SK-N-SH treated with all-trans-retinoic acid at 6 μM for 48 hours (cell line): ENCODE results near the gene PCDH8.

Experiments
- ATAC-seq: fragments of 200-7000 bp; cut with Tn5 transposase; 3 replicates; pipeline ENCODE4 v1.9.1; 2020; ENCODE audit warnings: mild to moderate bottlenecking, moderate library complexity
- ARNTL ChIP-seq: fragments of 450-650 bp; formaldehyde crosslinking; IDR thresholded peaks from 2 replicates; pipeline ENCODE4 v1.5.0; 2020; ENCODE audit warnings: low read depth, mild to moderate bottlenecking, moderate library complexity, borderline replicate concordance
- BACH2 ChIP-seq: fragments of 250-450 bp; sonication (Bioruptor Pico); IDR thresholded peaks from 2 replicates; pipeline ENCODE4 v1.9.0; 2021; ENCODE audit warnings: mild to moderate bottlenecking, borderline replicate concordance
- CSDC2 ChIP-seq: fragments of 250-450 bp; sonication (Bioruptor Pico); IDR thresholded peaks from 2 replicates; pipeline ENCODE4 v1.5.0; 2020; ENCODE audit warnings: mild to moderate bottlenecking, moderate library complexity
- ESRRG ChIP-seq: fragments of 250-450 bp; sonication (Bioruptor Pico); IDR thresholded peaks from 2 replicates; pipeline ENCODE4 v1.6.1; 2021; ENCODE audit warnings: mild to moderate bottlenecking
- GLIS3 ChIP-seq: fragments of 250-450 bp; sonication (Bioruptor Pico); IDR thresholded peaks from 2 replicates; pipeline ENCODE4 v1.5.0; 2020; ENCODE audit warnings: mild to moderate bottlenecking, moderate library complexity
- ISL1 ChIP-seq: fragments of 250-450 bp; sonication (Bioruptor Pico); IDR thresholded peaks from 2 replicates; pipeline ENCODE4 v2.1.2; 2022; ENCODE audit warnings: mild to moderate bottlenecking, moderate library complexity
- OSR1 ChIP-seq: fragments of 250-450 bp; sonication (Bioruptor Pico); IDR thresholded peaks from 2 replicates; pipeline ENCODE4 v1.8.0; 2022; ENCODE audit warnings: moderate library complexity, mild to moderate bottlenecking, inconsistent platforms
- PPARA ChIP-seq: fragments of 250-450 bp; sonication (Bioruptor Pico); IDR thresholded peaks from 2 replicates; pipeline ENCODE4 v1.5.0; 2020; ENCODE audit warnings: mild to moderate bottlenecking, borderline replicate concordance
- RARB ChIP-seq: fragments of 250-450 bp; sonication (Bioruptor Pico); IDR thresholded peaks from 2 replicates; pipeline ENCODE4 v1.8.0; 2021; ENCODE audit warnings: mild to moderate bottlenecking, moderate library complexity
- SNAI2 ChIP-seq: fragments of 250-450 bp; sonication (Bioruptor Pico); IDR thresholded peaks from 2 replicates; pipeline ENCODE4 v1.5.0; 2020; ENCODE audit warnings: mild to moderate bottlenecking, moderate library complexity
- TCF4 ChIP-seq: fragments of 250-450 bp; sonication (Bioruptor Pico); IDR thresholded peaks from 2 replicates; pipeline ENCODE4 v1.8.0; 2021; ENCODE audit warnings: mild to moderate bottlenecking, moderate library complexity, borderline replicate concordance
- TOX ChIP-seq: fragments of 250-450 bp; sonication (Bioruptor Pico); IDR thresholded peaks from 2 replicates; pipeline ENCODE4 v1.8.0; 2021; ENCODE audit warnings: mild to moderate bottlenecking, moderate library complexity, borderline replicate concordance
- ZC3H10 ChIP-seq: fragments of 250-450 bp; sonication (Bioruptor Pico); IDR thresholded peaks from 2 replicates; pipeline ENCODE4 v1.5.1; 2021; ENCODE audit warnings: mild to moderate bottlenecking, moderate library complexity
- ZFP3 ChIP-seq: fragments of 250-450 bp; sonication (Bioruptor Pico); IDR thresholded peaks from 2 replicates; pipeline ENCODE4 v1.5.0; 2020; ENCODE audit warnings: mild to moderate bottlenecking, moderate library complexity
- ZFP30 ChIP-seq: fragments of 450-650 bp; formaldehyde crosslinking; IDR thresholded peaks from 2 replicates; pipeline ENCODE4 v1.5.0; 2022; ENCODE audit warnings: mild to moderate bottlenecking, moderate library complexity
- ZNF565 ChIP-seq: fragments of 450-650 bp; formaldehyde crosslinking; conservative IDR thresholded peaks from 2 replicates; pipeline ENCODE4 v1.5.0; 2020; ENCODE audit warnings: low read depth, mild to moderate bottlenecking, moderate library complexity
- ZNF70 ChIP-seq: fragments of 450-650 bp; formaldehyde crosslinking; IDR thresholded peaks from 2 replicates; pipeline ENCODE4 v1.5.0; 2020; ENCODE audit warnings: mild to moderate bottlenecking, moderate library complexity
- ZNF8 ChIP-seq: fragments of 450-650 bp; formaldehyde crosslinking; IDR thresholded peaks from 2 replicates; pipeline ENCODE4 v1.5.0; 2020; ENCODE audit warnings: mild to moderate bottlenecking, moderate library complexity
- TF ChIP-seq, protein P1 (sequence below): fragments of 250-450 bp; sonication (Bioruptor Pico); IDR thresholded peaks from 2 replicates; pipeline ENCODE4 v1.5.0; 2020; ENCODE audit warnings: mild to moderate bottlenecking, moderate library complexity
- TF ChIP-seq, protein P2 (sequence below): fragments of 250-450 bp; sonication (Bioruptor Pico); IDR thresholded peaks from 2 replicates; pipeline ENCODE4 v1.5.1; 2021; ENCODE audit warnings: mild to moderate bottlenecking, moderate library complexity
- TF ChIP-seq, protein P3 (sequence below): fragments of 250-450 bp; sonication (Bioruptor Pico); IDR thresholded peaks from 2 replicates; pipeline ENCODE4 v1.5.1; 2020; ENCODE audit warnings: low read depth, mild to moderate bottlenecking, moderate library complexity
- TF ChIP-seq, protein P4 (sequence below): fragments of 250-450 bp; sonication (Bioruptor Pico); IDR thresholded peaks from 2 replicates; pipeline ENCODE4 v1.8.0; 2020; ENCODE audit warnings: mild to moderate bottlenecking, moderate library complexity, borderline replicate concordance

The PCDH8 gene

DNA sequence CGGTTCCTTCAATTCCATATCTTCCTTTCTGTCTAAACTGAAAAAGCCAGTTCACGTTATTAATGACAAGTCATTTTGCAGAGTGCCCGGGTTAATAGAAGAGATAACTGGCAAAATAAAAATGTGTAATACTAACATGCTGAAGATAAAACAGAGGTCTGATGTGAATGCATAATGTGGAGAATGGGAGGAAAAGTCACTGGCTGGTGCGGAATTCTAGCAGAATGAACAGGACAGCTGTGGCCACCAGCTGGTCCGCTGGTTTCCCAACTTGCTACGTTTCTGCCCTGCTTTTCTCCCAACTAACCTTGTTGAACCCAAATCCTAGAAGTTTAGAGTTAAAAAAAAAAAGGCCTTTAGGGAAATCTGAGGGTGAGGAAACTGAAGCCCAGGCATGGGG is 42.4 kb downstream of the PCDH8 start (continued):
- TF ChIP-seq, protein P1, sequence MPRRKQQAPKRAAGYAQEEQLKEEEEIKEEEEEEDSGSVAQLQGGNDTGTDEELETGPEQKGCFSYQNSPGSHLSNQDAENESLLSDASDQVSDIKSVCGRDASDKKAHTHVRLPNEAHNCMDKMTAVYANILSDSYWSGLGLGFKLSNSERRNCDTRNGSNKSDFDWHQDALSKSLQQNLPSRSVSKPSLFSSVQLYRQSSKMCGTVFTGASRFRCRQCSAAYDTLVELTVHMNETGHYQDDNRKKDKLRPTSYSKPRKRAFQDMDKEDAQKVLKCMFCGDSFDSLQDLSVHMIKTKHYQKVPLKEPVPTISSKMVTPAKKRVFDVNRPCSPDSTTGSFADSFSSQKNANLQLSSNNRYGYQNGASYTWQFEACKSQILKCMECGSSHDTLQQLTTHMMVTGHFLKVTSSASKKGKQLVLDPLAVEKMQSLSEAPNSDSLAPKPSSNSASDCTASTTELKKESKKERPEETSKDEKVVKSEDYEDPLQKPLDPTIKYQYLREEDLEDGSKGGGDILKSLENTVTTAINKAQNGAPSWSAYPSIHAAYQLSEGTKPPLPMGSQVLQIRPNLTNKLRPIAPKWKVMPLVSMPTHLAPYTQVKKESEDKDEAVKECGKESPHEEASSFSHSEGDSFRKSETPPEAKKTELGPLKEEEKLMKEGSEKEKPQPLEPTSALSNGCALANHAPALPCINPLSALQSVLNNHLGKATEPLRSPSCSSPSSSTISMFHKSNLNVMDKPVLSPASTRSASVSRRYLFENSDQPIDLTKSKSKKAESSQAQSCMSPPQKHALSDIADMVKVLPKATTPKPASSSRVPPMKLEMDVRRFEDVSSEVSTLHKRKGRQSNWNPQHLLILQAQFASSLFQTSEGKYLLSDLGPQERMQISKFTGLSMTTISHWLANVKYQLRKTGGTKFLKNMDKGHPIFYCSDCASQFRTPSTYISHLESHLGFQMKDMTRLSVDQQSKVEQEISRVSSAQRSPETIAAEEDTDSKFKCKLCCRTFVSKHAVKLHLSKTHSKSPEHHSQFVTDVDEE (CRISPR knock-in tag): no peak
- TF ChIP-seq ZC3H10 (no peak), GLIS3 (CRISPR knock-in tag) (no peak), ZFP30 (CRISPR knock-in tag) (no peak), ZNF8 (no peak), CSDC2 (no peak), TCF4 (CRISPR knock-in tag) (no peak), SNAI2 (CRISPR knock-in tag) (no peak), ESRRG (CRISPR knock-in tag) (no peak)

DNA sequence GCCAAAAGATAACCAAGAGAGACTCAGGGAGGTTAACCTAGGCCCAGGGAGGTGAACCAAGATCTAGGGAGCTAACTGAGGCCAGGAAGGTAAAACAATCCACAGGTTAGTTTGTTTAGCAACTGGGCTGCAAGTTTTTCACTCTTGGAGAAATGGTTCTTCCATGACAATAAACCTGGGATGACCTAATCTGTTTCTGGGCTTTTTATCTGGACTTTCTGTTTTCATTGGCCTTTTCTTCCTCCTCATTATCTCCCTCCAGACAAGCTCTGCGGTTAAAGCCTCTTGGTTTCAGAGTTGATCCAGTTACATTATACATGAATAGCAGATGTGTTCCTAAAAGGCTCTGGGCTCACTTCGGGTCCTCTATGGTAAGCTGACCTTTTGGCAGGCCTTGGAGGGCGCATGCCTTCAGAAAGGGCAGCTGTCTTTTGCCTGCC is 44.2 kb downstream of the PCDH8 start:
- ATAC-seq: no peak
- no peak for TF ChIP-seq TOX
- TF ChIP-seq ISL1 (CRISPR knock-in tag): peak; percentile 50; the same call in 1 of the 2 replicates
- TF ChIP-seq, all 23 proteins: peak for 1

DNA sequence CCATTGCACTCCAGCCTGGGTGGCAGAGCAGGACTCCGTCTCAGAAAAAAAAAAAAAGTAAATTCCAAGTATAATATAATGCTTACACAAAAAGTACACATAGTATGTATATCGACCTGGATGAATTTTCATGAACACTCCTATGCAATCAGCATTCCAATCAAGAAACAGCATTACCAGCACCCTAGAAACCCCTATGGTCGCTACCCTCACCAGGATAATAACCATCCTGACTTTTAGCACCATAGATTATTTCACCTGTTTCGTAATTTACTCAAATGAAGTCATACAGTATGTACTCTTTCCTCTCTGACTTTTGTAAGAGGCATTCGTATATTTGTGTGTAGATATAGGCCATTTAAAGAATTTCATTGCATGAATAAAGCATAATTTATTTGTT is 47.6 kb downstream of the PCDH8 start:
- no peak for TF ChIP-seq BACH2 (CRISPR knock-in tag)
- TF ChIP-seq ZFP30 (CRISPR knock-in tag): no peak
- no peak for TF ChIP-seq OSR1 (CRISPR knock-in tag)
- no peak for ATAC-seq

DNA sequence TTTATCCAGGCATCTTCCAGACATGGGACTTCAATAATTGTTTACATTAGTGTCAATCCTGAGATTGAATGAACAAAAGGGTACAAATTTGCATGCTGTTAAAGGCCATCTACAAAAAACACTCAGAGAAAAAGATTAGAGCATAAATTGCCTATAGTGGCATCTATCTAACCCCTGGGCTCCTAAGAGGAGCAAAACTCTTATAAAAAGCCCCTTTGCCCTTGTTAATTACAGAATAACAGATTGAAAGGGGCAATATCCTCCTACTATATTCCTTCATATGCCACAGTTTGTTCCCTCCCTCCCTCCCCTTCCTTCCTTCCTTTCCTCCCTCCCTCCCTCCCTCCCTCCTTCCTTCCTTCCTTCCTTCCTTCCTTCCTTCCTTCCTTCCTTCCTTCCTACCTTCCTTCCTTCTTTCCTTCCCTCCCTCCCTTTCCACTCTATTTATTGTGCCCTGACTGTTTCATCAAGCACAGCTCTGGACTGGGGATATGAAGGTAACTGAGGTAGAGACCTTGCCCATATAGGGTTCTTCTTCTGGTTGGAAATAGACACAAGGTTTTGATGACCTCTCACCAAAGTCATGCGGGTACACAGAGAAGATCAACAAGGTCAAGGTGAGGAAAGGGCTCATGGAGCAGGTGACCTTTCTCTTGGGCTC is 49.5 kb downstream of the PCDH8 start:
- ATAC-seq: no peak
- TF ChIP-seq CSDC2 (no peak), ESRRG (CRISPR knock-in tag) (no peak), GLIS3 (CRISPR knock-in tag) (no peak), TOX (no peak), ZNF565 (CRISPR knock-in tag) (no peak), ZC3H10 (no peak), ZFP30 (CRISPR knock-in tag) (no peak), ZNF8 (no peak)
- TF ChIP-seq, protein P2, sequence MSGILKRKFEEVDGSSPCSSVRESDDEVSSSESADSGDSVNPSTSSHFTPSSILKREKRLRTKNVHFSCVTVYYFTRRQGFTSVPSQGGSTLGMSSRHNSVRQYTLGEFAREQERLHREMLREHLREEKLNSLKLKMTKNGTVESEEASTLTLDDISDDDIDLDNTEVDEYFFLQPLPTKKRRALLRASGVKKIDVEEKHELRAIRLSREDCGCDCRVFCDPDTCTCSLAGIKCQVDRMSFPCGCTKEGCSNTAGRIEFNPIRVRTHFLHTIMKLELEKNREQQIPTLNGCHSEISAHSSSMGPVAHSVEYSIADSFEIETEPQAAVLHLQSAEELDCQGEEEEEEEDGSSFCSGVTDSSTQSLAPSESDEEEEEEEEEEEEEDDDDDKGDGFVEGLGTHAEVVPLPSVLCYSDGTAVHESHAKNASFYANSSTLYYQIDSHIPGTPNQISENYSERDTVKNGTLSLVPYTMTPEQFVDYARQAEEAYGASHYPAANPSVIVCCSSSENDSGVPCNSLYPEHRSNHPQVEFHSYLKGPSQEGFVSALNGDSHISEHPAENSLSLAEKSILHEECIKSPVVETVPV (CRISPR knock-in tag): no peak

DNA sequence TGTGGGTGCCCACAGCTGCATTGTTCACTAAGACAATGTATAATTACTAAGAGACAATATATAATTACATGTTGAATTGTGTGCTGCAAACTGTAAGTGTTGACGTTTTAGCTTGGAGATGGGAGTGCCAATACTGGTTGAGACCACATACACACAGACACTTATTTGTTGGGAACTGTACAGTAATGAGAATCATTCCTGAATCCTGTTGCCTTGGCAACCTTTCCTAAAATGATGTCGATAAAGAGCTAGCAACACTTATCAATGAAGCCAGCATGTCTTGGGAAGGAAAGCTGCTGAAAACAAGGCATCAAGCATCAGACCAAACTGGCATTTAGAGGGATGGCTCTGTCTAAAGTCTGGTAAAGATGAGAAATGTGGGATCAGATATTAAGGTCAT is 51.3 kb downstream of the PCDH8 start:
- ATAC-seq: no peak
- TF ChIP-seq, protein P1 (CRISPR knock-in tag): no peak
- TF ChIP-seq SNAI2 (CRISPR knock-in tag) (no peak), ZFP3 (CRISPR knock-in tag) (no peak), ZC3H10 (no peak), ISL1 (CRISPR knock-in tag) (no peak), GLIS3 (CRISPR knock-in tag) (no peak), ZNF70 (no peak), ZFP30 (CRISPR knock-in tag) (no peak), ARNTL (CRISPR knock-in tag) (no peak), PPARA (no peak), RARB (CRISPR knock-in tag) (no peak), ZNF565 (CRISPR knock-in tag) (no peak)
- TF ChIP-seq, protein P3, sequence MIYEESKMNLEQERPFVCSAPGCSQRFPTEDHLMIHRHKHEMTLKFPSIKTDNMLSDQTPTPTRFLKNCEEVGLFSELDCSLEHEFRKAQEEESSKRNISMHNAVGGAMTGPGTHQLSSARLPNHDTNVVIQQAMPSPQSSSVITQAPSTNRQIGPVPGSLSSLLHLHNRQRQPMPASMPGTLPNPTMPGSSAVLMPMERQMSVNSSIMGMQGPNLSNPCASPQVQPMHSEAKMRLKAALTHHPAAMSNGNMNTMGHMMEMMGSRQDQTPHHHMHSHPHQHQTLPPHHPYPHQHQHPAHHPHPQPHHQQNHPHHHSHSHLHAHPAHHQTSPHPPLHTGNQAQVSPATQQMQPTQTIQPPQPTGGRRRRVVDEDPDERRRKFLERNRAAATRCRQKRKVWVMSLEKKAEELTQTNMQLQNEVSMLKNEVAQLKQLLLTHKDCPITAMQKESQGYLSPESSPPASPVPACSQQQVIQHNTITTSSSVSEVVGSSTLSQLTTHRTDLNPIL (CRISPR knock-in tag): no peak
- TF ChIP-seq, protein P4, sequence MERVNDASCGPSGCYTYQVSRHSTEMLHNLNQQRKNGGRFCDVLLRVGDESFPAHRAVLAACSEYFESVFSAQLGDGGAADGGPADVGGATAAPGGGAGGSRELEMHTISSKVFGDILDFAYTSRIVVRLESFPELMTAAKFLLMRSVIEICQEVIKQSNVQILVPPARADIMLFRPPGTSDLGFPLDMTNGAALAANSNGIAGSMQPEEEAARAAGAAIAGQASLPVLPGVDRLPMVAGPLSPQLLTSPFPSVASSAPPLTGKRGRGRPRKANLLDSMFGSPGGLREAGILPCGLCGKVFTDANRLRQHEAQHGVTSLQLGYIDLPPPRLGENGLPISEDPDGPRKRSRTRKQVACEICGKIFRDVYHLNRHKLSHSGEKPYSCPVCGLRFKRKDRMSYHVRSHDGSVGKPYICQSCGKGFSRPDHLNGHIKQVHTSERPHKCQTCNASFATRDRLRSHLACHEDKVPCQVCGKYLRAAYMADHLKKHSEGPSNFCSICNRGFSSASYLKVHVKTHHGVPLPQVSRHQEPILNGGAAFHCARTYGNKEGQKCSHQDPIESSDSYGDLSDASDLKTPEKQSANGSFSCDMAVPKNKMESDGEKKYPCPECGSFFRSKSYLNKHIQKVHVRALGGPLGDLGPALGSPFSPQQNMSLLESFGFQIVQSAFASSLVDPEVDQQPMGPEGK: no peak
